Posterior vena cava (tissue), 2 donors: ENCODE results near the gene OIT3. TPM values are rescaled to one million over a fixed set of nuclear protein-coding genes. Genes with fewer than 3 reads are reported as not detected.
"Not testable (repeated sequence)": the region's sequence is repeated elsewhere in the genome, so short reads cannot be mapped to it uniquely, and the experiment has no call there.

Source experiments
- DNase-seq: peaks from one replicate; pipeline ENCODE4 v3.0.0-alpha.2; 2020; ENCODE audit warnings: low spot score
- intact Hi-C, 2 donors: fragments of 100-400 bp; cut with DNase I; formaldehyde crosslinking; loops; one replicate each; pipeline versions ENCODE4 v1.14.1 to v1.14.2; 2022 to 2023
- total RNA-seq, 2 donors: library from RNA; stranded (reverse); fragmentation: NEBNext Ultra II Directional; extraction: Animal tissue kit (Norgen Biotek cat#: 25700); gene quantifications; one replicate each; pipeline ENCODE4 v1.2.1, GENCODE V29; 2021
- donor health status: DM: yes; HTN: yes; CAD: no.
- donor health status: DM: yes; HTN: yes; CAD: no.

Gene OIT3
- total RNA-seq, 2 donors from 2014 or later = not detected

DNA sequence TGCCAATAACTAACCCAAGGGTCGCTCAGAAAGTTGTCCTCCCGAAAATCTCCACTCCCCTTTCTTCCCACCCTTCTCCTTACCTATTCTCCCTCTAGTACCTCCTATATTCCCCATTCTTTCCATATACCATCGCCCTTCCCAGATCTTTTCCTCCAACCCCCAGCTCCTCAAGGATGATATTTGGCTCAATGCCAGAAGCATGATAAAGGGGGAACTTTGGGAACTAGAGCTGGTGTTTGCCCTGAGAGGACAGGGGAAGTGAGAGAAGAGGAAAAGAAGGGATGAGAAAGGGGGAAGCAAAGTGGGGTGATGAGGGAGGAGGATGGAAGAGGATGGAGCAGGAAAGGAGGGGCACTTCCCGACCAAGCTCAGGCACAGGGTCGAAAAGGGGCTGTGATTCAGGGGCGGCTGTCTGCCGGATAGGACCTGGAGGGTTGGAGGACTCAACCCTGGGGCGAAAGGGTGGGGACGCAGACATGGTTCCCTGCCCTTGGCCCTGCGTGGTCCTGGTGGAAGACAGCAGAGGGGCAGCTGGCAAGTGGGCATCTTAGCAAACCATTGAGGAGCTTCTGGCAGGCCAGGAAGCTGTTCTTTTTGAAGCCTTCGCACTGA is 1.8 kb downstream of the OIT3 start:
- intact Hi-C loops = no loop called here
- no peak for DNase-seq

GRCh38 chr10:72898616-72899015 is 5.1 kb downstream of the OIT3 start:
- DNase-seq = no peak
- intact Hi-C loops = no loop called here

DNA sequence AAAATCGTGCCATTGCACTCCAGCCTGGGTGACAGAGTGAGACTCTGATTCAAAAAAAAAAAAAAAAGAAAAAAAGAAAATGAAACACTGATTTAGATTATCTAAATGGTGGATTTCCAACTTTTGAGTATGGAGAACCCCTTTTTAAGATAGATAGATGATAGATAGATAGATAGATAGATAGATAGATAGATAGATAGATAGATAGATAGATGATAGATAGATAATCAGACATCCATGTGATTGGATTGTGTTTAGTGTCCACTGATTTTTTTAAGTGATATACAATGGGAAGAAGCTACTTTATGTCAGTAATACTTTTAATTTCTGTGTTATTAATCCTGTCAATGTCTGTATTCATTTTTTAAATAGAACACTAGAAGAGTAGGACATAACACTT is 6.0 kb downstream of the OIT3 start:
- intact Hi-C loops = no loop called here
- no peak for DNase-seq

- DNase-seq, intact Hi-C loops: not testable (repeated sequence)
Observed at GRCh38 chr10:72903941-72904446, 10.5 kb downstream of the OIT3 start.

GRCh38 chr10:72904806-72905205 is 11.3 kb downstream of the OIT3 start:
- intact Hi-C loops = no loop called here
- no peak for DNase-seq

GRCh38 chr10:72906446-72906845 is 12.9 kb downstream of the OIT3 start:
- no peak for DNase-seq
- intact Hi-C loops = no loop called here

DNA sequence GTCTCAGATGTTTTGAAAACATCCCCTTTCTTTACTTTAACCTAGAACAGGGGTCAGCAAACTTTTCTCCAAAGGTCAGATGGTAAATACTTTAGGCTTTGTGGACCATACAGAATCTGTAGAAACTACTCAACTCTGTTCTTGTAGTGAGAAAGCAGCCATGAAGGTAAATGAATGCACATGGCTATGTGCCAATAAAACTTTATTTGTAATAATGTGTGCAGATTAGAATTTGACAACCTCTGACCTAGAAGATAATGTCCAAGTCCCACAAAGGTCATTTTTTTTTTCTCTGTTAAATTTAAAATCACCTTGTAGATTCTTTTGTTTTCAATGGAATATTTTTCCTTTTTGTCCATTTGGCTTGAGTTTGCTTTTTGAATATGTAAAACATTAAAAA is 17.2 kb downstream of the OIT3 start:
- DNase-seq = no peak
- intact Hi-C loops = no loop called here

GRCh38 chr10:72911758-72912157 is 18.2 kb downstream of the OIT3 start:
- DNase-seq = no peak
- intact Hi-C loops = no loop called here

DNA sequence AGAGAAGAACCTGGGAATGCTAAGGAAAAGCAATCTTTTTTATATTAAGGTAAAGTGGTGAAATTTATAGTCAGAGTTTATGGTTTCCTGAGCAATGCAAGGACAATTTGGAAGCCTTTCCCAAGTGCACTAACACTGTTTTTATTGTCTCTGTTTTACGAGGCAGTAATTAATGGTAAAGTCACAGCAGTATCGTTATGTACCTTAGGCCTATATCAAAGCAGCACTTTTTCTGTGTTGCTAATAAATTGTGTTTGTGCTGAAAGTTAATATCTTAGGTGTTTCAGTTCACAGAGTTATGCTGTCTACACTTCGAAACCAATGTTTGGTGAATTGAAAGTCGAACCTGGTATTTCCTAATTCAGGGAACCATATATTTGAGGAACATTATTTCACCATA is 19.2 kb downstream of the OIT3 start:
- intact Hi-C loops = no loop called here

DNA sequence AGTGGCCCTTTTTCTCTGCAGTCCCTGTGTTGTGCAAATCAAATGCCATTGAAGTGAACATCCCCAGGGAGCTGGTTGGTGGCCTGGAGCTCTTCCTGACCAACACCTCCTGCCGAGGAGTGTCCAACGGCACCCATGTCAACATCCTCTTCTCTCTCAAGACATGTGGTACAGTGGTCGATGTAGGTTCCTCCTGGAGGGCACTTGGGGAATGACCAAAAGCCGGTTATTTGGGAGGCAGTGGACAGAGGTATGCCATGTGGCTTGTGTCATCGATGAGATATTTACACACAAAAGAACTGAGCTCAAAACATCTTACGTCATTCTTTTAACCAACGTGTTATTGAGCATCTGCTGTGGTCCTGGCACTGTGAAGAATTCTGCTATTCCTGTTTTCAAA is 19.7 kb downstream of the OIT3 start:
- no peak for DNase-seq
- intact Hi-C loops = no loop called here

More for the DNA sequence above, 19.2 kb downstream of the OIT3 start:
- DNase-seq = no peak

DNA sequence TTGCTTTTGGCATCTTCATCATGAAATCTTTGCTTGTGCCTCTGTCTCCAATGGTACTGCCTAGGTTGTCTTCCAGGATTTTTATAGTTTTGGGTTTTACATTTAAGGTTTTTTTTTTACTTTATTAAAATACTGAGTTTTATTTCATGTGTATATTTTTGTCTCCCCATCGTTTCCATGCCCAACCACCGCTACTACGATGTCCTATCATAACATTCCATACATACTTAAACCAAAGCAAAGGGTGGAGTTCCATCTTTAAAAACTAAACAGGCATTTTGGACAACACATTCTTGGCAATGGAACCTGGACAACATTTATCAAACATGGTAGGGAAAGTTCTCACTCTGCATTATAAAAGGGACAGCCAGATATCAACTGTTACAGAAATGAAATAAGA is 23.7 kb downstream of the OIT3 start:
- DNase-seq, intact Hi-C loops: not testable (repeated sequence)

DNA sequence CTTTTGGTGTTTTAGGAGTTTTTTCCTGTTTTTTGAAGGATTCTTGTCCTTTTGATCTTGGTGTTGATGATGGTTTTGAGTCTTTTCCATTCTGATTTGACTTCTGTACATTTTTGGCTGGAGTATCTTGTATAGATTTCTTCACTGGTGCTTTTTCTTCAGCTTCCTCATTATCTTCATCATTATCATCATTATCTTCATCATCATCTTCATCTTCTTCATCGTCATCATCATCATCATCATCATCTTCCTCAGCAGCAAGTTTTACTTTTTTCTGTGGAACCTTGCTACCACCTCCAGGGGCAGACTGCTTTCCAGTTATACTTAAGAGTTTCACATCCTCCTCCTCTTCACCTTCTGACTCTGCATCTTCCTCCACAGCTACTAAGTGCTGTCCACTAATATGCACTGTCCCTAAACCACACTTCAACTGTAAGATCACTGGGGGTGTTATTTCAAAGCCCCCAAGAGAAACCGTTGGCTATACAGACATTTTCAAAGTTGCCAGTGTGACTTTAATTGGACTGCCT is 24.3 kb downstream of the OIT3 start:
- DNase-seq, intact Hi-C loops: not testable (repeated sequence)

- DNase-seq = no peak
- intact Hi-C loops = no loop called here
Observed at GRCh38 chr10:72918352-72918751, 24.8 kb downstream of the OIT3 start.

GRCh38 chr10:72921147-72921683 is 27.7 kb downstream of the OIT3 start:
- intact Hi-C loops, DNase-seq: not testable (repeated sequence)

GRCh38 chr10:72924351-72924750 is 30.8 kb downstream of the OIT3 start:
- intact Hi-C loops = no loop called here
- DNase-seq = no peak

GRCh38 chr10:72925951-72926465 is 32.5 kb downstream of the OIT3 start:
- intact Hi-C loops = no loop called here
- no peak for DNase-seq

GRCh38 chr10:72927485-72927884 is 33.9 kb downstream of the OIT3 start:
- DNase-seq = no peak
- intact Hi-C loops = no loop called here

GRCh38 chr10:72928798-72929197 is 35.3 kb downstream of the OIT3 start:
- no peak for DNase-seq
- intact Hi-C loops = no loop called here

GRCh38 chr10:72930276-72930675 is 36.7 kb downstream of the OIT3 start:
- DNase-seq = no peak
- intact Hi-C loops = no loop called here

DNA sequence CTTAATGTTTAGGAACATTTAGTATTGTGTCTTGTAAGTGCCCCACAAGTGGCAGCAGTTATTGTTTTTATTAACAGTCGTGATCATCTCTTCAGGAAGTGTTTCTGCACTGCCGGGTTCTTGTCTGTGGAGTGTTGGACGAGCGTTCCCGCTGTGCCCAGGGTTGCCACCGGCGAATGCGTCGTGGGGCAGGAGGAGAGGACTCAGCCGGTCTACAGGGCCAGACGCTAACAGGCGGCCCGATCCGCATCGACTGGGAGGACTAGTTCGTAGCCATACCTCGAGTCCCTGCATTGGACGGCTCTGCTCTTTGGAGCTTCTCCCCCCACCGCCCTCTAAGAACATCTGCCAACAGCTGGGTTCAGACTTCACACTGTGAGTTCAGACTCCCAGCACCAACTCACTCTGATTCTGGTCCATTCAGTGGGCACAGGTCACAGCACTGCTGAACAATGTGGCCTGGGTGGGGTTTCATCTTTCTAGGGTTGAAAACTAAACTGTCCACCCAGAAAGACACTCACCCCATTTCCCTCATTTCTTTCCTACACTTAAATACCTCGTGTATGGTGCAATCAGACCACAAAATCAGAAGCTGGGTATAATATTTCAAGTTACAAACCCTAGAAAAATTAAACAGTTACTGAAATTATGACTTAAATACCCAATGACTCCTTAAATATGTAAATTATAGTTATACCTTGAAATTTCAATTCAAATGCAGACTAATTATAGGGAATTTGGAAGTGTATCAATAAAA is 38.9 kb downstream of the OIT3 start:
- no peak for DNase-seq
- intact Hi-C loops = no loop called here
